GM12874 (cell line): ENCODE data around the gene CYP51A1.
A peak's percentile ranks its signal among the peaks of the same experiment; 100 is the strongest.

Source experiments
- CTCF ChIP-seq: IDR thresholded peaks from 2 replicates; pipeline ENCODE4 v1.5.1; 2011; ENCODE audit warnings: low read depth, mild to moderate bottlenecking, control low read depth, low read length, moderate library complexity; ENCODE audit not compliant: insufficient read depth

Gene CYP51A1

GRCh38 chr7:92155108-92155739, 20.9 kb upstream of the CYP51A1 start:
- no peak for TF ChIP-seq CTCF

GRCh38 chr7:92150450-92151017, 16.3 kb upstream of the CYP51A1 start:
- no peak for TF ChIP-seq CTCF

GRCh38 chr7:92149736-92150239, 15.5 kb upstream of the CYP51A1 start:
- TF ChIP-seq CTCF: no peak

- no peak for TF ChIP-seq CTCF
Measured at GRCh38 chr7:92141161-92141560, 6.9 kb upstream of the CYP51A1 start.

- TF ChIP-seq CTCF: no peak
Measured at GRCh38 chr7:92137557-92137956, 3.3 kb upstream of the CYP51A1 start.

- no peak for TF ChIP-seq CTCF
Measured at GRCh38 chr7:92135052-92135889, 994 bp upstream of the CYP51A1 start.

- TF ChIP-seq CTCF: peak; percentile 87
Measured at GRCh38 chr7:92133737-92134270, 473 bp downstream of the CYP51A1 start.
